SK-N-MC (cell line): ENCODE data around the gene PCNT.

ENCODE experiments used
- DNase-seq: peaks from one replicate; pipeline ENCODE4 v3.0.0-alpha.2; 2011; ENCODE audit warnings: low read depth, low spot score
- H3K27ac ChIP-seq: fragments of 200-600 bp; sonication (generic); 2 replicates; pipeline ENCODE4 v1.5.1; 2016; ENCODE audit warnings: mixed run types
- H3K36me3 ChIP-seq: fragments of 200-600 bp; sonication (generic); 2 replicates; pipeline ENCODE4 v1.6.1; 2017; ENCODE audit warnings: antibody characterized with exemption, low read length, mixed read lengths; ENCODE audit not compliant: insufficient read depth
- H3K4me3 ChIP-seq: fragments of 200-600 bp; sonication (generic); 2 replicates; pipeline ENCODE4 v1.5.1; 2016
- H3K9ac ChIP-seq: fragments of 200-600 bp; sonication (generic); 2 replicates; pipeline ENCODE4 v1.8.0; 2017; ENCODE audit warnings: mixed run types, mixed read lengths; ENCODE audit not compliant: insufficient read length
- H3K9me3 ChIP-seq: fragments of 200-600 bp; sonication (generic); 2 replicates; pipeline ENCODE4 v1.6.1; 2017; ENCODE audit warnings: low read depth, mild to moderate bottlenecking, antibody characterized with exemption, low read length, moderate library complexity, mixed read lengths
- EZH2 ChIP-seq: fragments of 200-600 bp; sonication (generic); IDR thresholded peaks from one replicate; pipeline ENCODE4 v1.6.1; 2017; ENCODE audit warnings: antibody characterized with exemption
- FOXP2 ChIP-seq: optimal IDR thresholded peaks from 2 replicates; pipeline ENCODE3; 2011; ENCODE audit warnings: mild to moderate bottlenecking, moderate library complexity; ENCODE audit not compliant: insufficient read depth; ENCODE audit errors: extremely low read length, control extremely low read depth
- POLR2AphosphoS5 ChIP-seq: IDR thresholded peaks from 2 replicates; pipeline ENCODE4 v1.6.1; 2012; ENCODE audit warnings: mild to moderate bottlenecking, low read depth, low read length, borderline replicate concordance

PCNT gene

DNA sequence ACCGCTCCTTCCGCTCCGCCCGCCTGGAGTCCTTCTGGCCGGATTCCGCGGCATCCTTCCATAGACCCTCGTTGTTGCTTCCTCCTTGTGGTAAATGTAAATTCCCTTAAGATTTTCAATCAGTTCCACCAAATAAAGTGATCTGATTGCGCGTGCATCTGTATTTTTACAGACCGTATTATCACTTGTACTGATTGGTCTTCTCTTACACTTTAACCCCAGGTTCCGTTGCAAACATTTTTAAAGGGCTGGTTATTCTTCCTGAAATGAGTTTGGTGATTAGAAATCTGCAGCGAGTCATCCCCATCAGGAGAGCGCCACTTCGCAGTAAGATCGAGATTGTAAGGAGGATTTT, 37.3 kb upstream of the PCNT start:
- peak; percentile 24 for DNase-seq
- no peak for TF ChIP-seq FOXP2
- TF ChIP-seq POLR2AphosphoS5: no peak
- TF ChIP-seq EZH2: no peak
- Histone ChIP-seq H3K9me3 (no peaks in the 10 kb centered on the region), H3K4me3 (peak overlapping the region; percentile 97), H3K9ac (peak overlapping the region; percentile 93), H3K27ac (peak overlapping the region; percentile 95), H3K36me3 (peaks cover 27% of the 10 kb centered on the region)

DNA sequence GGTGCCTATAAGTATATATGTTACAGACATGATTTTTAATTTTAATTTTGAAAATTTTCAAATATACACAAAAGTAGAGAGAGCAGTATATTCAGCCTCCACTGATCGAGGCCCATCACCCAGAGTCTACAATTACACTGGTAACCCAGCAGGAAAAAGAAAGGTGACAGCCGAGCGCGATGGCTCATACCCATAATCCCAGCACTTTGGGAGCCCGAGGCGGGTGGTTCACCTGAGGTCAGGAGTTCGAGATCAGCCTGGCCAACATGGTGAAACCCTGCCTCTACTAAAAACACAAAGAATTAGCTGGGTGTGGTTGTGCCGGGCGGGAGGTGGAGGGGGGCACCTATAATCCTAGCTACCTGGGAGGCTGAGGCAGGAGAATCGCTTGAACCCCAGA, 36.4 kb upstream of the PCNT start:
- Histone ChIP-seq H3K4me3 (no peak overlapping the region), H3K27ac (no peak overlapping the region), H3K9me3 (no peaks in the 10 kb centered on the region), H3K36me3 (peaks cover 32% of the 10 kb centered on the region), H3K9ac (no peak overlapping the region)
- TF ChIP-seq POLR2AphosphoS5 (no peak), EZH2 (no peak), FOXP2 (no peak)
- DNase-seq: no peak

DNA sequence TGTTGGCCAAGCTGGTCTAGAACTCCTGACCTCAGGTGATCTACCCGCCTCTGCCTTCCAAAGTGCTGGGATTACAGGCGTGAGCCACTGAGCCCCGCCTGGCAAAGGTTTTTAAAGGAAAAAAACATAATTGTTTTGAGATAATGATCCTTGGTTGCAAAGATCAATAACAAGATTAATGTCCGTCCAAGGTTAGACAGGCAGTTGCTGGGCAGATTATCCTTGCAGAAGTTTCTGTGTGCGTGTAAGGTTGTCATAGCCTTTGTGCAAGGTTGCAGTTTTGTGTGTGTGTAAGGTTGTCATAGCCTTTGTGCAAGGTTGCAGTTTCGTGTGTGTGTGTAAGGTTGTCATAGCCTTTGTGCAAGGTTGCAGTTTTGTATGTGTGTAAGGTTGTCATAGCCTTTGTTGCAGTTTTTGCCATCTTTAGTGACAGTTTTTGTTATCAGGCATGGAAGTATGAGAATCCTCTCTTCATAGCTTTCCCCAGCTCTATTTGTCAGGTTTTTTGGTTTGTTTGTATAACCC, 34.2 kb upstream of the PCNT start:
- TF ChIP-seq FOXP2: no peak
- TF ChIP-seq EZH2: no peak
- TF ChIP-seq POLR2AphosphoS5: no peak
- Histone ChIP-seq H3K9me3 (no peaks in the 10 kb centered on the region), H3K27ac (no peak overlapping the region), H3K36me3 (peaks cover 14% of the 10 kb centered on the region), H3K9ac (no peak overlapping the region), H3K4me3 (no peak overlapping the region)
- DNase-seq: no peak

DNA sequence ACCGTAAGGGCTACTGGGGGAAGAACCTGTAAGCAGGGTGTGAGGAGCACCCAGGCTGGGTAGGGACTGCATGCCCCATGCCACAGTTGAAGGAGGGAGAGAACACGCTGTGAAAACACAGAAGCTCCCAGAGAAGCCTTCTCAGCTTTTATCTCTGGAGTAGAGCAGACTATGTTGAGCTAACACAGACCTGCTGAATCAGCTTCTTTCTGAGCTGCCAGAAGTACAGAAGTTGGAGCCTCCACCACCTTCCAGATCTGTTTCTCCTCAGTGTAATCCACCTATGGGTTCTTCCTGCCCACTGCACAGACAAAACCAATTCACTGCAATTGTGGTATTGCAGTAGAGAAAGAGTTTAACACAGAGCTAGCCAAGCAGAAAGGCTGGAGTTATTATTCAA, 32.4 kb upstream of the PCNT start:
- TF ChIP-seq POLR2AphosphoS5: no peak
- TF ChIP-seq FOXP2: no peak
- no peak for TF ChIP-seq EZH2
- DNase-seq: no peak
- Histone ChIP-seq H3K27ac (peak overlapping the region; percentile 42; the same call in 1 of the 2 replicates), H3K9ac (no peak overlapping the region), H3K4me3 (no peak overlapping the region), H3K36me3 (peaks cover 12% of the 10 kb centered on the region), H3K9me3 (no peaks in the 10 kb centered on the region)

DNA sequence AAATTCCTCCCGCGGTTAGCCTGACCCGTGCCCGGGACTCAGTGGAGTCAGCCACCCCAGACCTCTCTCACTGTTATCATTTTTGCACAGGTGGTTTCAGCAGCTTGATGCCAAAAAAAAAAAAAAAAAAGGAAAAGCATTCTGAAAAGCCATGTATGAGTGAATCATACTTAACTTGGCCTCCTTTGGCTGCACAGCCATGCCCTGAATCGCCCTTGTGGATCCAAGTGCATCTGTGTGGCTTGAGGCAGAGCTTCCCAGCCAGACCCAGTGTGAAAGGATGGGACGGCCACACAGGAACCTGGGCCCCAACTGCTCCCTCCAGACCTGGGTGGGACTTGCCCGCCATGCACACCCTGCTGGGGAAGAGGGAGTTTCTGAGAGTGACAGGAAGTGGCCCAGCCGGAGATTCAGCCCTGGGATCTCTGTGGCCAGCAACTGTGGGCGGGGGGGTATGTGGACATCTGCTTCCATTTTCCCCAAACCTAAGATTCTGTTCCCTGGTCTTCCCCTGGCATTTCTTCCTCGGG, 29.2 kb upstream of the PCNT start:
- no peak overlapping the region for H3K4me3 ChIP-seq
- H3K36me3 ChIP-seq: peaks cover 19% of the 10 kb centered on the region
- no peak for DNase-seq
- TF ChIP-seq FOXP2 (no peak), POLR2AphosphoS5 (no peak), EZH2 (no peak)
- no peak overlapping the region for H3K9ac ChIP-seq
- H3K9me3 ChIP-seq: no peaks in the 10 kb centered on the region
- H3K27ac ChIP-seq: no peak overlapping the region

DNA sequence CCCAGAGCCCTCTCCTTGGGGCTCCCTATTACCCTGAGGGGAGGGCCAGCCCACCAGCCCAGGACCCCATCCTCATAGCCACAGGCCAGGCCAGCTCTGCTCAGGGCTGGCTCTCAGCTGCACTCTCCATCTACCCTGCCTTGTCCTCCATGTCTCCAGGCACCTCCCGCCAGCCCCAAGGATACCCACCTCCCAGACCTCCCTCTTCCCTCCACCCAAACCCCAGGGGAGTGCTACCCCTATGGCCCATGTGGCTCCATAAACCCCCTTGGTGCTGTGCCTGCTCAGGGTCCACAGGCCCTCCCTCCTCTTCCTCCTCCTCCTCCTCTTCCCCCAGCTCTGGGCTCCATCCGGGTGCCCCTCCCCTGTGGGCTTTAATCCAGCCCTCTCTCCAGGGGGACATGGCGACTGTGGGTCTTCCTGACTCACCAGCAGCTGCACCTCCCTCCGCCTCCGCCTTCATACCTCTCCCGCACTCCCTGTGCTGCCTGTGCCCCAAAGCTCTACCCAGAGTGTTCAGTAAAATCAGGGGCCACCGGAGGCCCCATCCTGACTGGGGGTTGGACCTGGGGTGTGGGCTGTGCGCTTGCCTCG, 28.7 kb upstream of the PCNT start:
- DNase-seq: no peak
- peaks cover 22% of the 10 kb centered on the region for H3K36me3 ChIP-seq
- H3K9me3 ChIP-seq: no peaks in the 10 kb centered on the region
- H3K27ac ChIP-seq: no peak overlapping the region
- no peak for TF ChIP-seq EZH2
- no peak for TF ChIP-seq FOXP2
- no peak; the same call in 1 of the 2 replicates for TF ChIP-seq POLR2AphosphoS5
- H3K9ac ChIP-seq: no peak overlapping the region
- no peak overlapping the region for H3K4me3 ChIP-seq

DNA sequence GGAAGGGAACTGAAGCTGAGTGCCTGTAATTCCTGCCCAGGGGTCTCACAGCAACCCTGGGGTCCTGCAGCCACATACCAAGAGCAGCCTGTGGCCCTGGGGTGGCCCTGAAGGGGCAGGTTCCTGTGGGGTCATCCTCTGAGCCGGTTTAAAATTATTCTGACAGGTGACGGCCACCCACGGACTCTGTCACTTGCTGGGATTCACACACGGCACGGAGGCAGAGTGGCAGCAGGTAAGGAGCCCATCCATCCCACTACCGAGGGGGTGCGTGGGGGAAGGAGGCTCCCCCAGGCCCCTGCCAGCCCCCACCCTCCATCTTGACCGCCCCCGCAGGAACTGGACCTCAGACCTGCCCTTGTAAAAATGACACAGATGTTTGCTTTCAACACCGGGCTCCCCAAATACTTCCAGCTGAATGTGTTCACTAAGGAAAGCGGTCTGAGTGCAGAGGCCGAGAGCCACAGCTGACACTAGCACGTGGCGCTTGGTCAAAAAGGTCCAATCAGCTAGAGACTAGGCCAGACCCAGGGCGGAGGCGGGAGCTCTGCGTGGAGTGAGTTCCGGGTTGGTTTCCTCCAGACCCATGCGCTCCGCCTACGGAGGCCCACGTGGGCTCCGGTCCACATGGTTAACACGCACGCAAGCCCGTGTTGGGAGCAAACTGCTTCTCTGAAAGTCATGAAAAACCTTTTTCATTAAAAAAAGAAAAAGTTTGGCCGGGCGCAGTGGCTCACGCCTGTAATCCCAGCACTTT, 27.8 kb upstream of the PCNT start:
- TF ChIP-seq FOXP2 (no peak), EZH2 (no peak), POLR2AphosphoS5 (no peak)
- Histone ChIP-seq H3K36me3 (peaks cover 28% of the 10 kb centered on the region), H3K27ac (no peak overlapping the region), H3K4me3 (no peak overlapping the region), H3K9me3 (no peaks in the 10 kb centered on the region), H3K9ac (no peak overlapping the region)
- no peak for DNase-seq
